Measurements from ENCODE around the gene GGCX.

Gene GGCX

GRCh38 chr2:85531589-85531988, 29.7 kb downstream of the GGCX start:
- DNase-seq (ENCODE audit: extremely low read depth, insufficient read length) = no peak
- no peak for TF ChIP-seq CTCF (IDR thresholded peaks at IDR 0.05; ENCODE audit: insufficient read depth, low read length, poor library complexity, severe bottlenecking)
- Histone ChIP-seq H3K27me3 (replicated peaks; ENCODE audit: control insufficient read depth, insufficient read depth, low read length) (no peaks in the 10 kb centered on the region), H3K4me3 (replicated peaks; ENCODE audit: low read depth, low read length) (no peak overlapping the region), H3K36me3 (ENCODE audit: control insufficient read depth, insufficient read depth, low read length) (no peaks in the 10 kb centered on the region)

- no peak for DNase-seq (ENCODE audit: extremely low read depth, insufficient read length)
- Histone ChIP-seq H3K36me3 (ENCODE audit: control insufficient read depth, insufficient read depth, low read length) (no peaks in the 10 kb centered on the region), H3K27me3 (replicated peaks; ENCODE audit: control insufficient read depth, insufficient read depth, low read length) (no peaks in the 10 kb centered on the region), H3K4me3 (replicated peaks; ENCODE audit: low read depth, low read length) (no peak overlapping the region)
- no peak for TF ChIP-seq CTCF (IDR thresholded peaks at IDR 0.05; ENCODE audit: insufficient read depth, low read length, poor library complexity, severe bottlenecking)
These were observed 31.5 kb downstream of the GGCX start for GRCh38 chr2:85529809-85530208.

GRCh38 chr2:85528355-85528754, 32.9 kb downstream of the GGCX start:
- TF ChIP-seq CTCF (IDR thresholded peaks at IDR 0.05; ENCODE audit: insufficient read depth, low read length, poor library complexity, severe bottlenecking) = no peak
- Histone ChIP-seq H3K4me3 (replicated peaks; ENCODE audit: low read depth, low read length) (no peak overlapping the region), H3K36me3 (ENCODE audit: control insufficient read depth, insufficient read depth, low read length) (no peaks in the 10 kb centered on the region), H3K27me3 (replicated peaks; ENCODE audit: control insufficient read depth, insufficient read depth, low read length) (no peaks in the 10 kb centered on the region)
- no peak for DNase-seq (ENCODE audit: extremely low read depth, insufficient read length)

GRCh38 chr2:85527787-85528186, 33.5 kb downstream of the GGCX start:
- TF ChIP-seq CTCF (IDR thresholded peaks at IDR 0.05; ENCODE audit: insufficient read depth, low read length, poor library complexity, severe bottlenecking) = no peak
- no peak overlapping the region for H3K4me3 ChIP-seq (replicated peaks; ENCODE audit: low read depth, low read length)
- H3K36me3 ChIP-seq (ENCODE audit: control insufficient read depth, insufficient read depth, low read length) = no peaks in the 10 kb centered on the region
- DNase-seq (ENCODE audit: extremely low read depth, insufficient read length) = no peak
- H3K27me3 ChIP-seq (replicated peaks; ENCODE audit: control insufficient read depth, insufficient read depth, low read length) = no peaks in the 10 kb centered on the region

GRCh38 chr2:85525567-85525966, 35.7 kb downstream of the GGCX start:
- Histone ChIP-seq H3K36me3 (ENCODE audit: control insufficient read depth, insufficient read depth, low read length) (no peaks in the 10 kb centered on the region), H3K4me3 (replicated peaks; ENCODE audit: low read depth, low read length) (no peak overlapping the region), H3K27me3 (replicated peaks; ENCODE audit: control insufficient read depth, insufficient read depth, low read length) (no peaks in the 10 kb centered on the region)
- no peak for DNase-seq (ENCODE audit: extremely low read depth, insufficient read length)
- no peak for TF ChIP-seq CTCF (IDR thresholded peaks at IDR 0.05; ENCODE audit: insufficient read depth, low read length, poor library complexity, severe bottlenecking)

- no peak overlapping the region for H3K4me3 ChIP-seq (replicated peaks; ENCODE audit: low read depth, low read length)
- no peak for DNase-seq (ENCODE audit: extremely low read depth, insufficient read length)
- no peaks in the 10 kb centered on the region for H3K36me3 ChIP-seq (ENCODE audit: control insufficient read depth, insufficient read depth, low read length)
- TF ChIP-seq CTCF (IDR thresholded peaks at IDR 0.05; ENCODE audit: insufficient read depth, low read length, poor library complexity, severe bottlenecking) = no peak
- H3K27me3 ChIP-seq (replicated peaks; ENCODE audit: control insufficient read depth, insufficient read depth, low read length) = no peaks in the 10 kb centered on the region
These were observed 36.3 kb downstream of the GGCX start for GRCh38 chr2:85525029-85525428.
